K562 (cell line): ENCODE measurements around the gene CDC42EP2. TPM values are rescaled to one million over a fixed set of nuclear protein-coding genes. Genes with fewer than 3 reads are reported as not detected.

Source experiments
- CBX5 ChIP-seq: IDR thresholded peaks from 2 replicates; pipeline ENCODE4 v1.6.1; 2014; ENCODE audit warnings: low read depth, borderline replicate concordance
- ETV1 ChIP-seq: fragments of 450-650 bp; conservative IDR thresholded peaks from 2 replicates; pipeline ENCODE4 v1.6.1; 2016; ENCODE audit warnings: missing genetic modification characterization, control low read depth, low read depth, missing compliant biosample characterization
- HSF4 ChIP-seq: fragments of 250-450 bp; sonication (Bioruptor Pico); IDR thresholded peaks from 2 replicates; pipeline ENCODE4 v2.1.2; 2022; ENCODE audit warnings: mild to moderate bottlenecking, moderate library complexity, borderline replicate concordance
- KDM5B ChIP-seq: fragments of 200-600 bp; sonication (generic); IDR thresholded peaks from 2 replicates; pipeline ENCODE4 v1.6.1; 2012; ENCODE audit warnings: low read depth, mild to moderate bottlenecking, moderate library complexity, low read length, control low read depth, inconsistent platforms; ENCODE audit not compliant: insufficient replicate concordance
- KLF13 ChIP-seq: fragments of 450-650 bp; IDR thresholded peaks from 2 replicates; pipeline ENCODE4 v1.6.1; 2016; ENCODE audit warnings: missing genetic modification characterization, low read depth, mild to moderate bottlenecking, missing compliant biosample characterization, moderate library complexity, borderline replicate concordance
- SMAD2 ChIP-seq: fragments of 150-350 bp; IDR thresholded peaks from 2 replicates; pipeline ENCODE4 v1.6.1; 2014; ENCODE audit warnings: low read depth, mild to moderate bottlenecking, low read length
- SMARCA4 ChIP-seq: fragments of 450-650 bp; IDR thresholded peaks from 2 replicates; pipeline ENCODE4 v1.6.1; 2016
- ZNF583 ChIP-seq: fragments of 250-450 bp; sonication (Bioruptor Pico); IDR thresholded peaks from 2 replicates; pipeline ENCODE4 v1.4.0; 2020
- polyA plus RNA-seq, 8 experiments: library from polyadenylated mRNA; depleted of rRNA in 4 of 8; stranded (reverse) in 5 of 8; unstranded in 3 of 8; fragments of >200 nt; fragmentation: Nextera tagmentation in 2 of 8; fragmentation: Illumina TruSeq in 1 of 8; extraction: Ambion mirVana in 2 of 8; extraction: Trizol in 1 of 8; gene quantifications; 2 replicates each; pipeline versions ENCODE4 v1.2.1 to v1.2.3, GENCODE V29; 2011 to 2014; ENCODE audit warnings: inconsistent platforms in 1 of 8, missing spikeins in 1 of 8
- total RNA-seq, 7 experiments: library from RNA; depleted of rRNA in 6 of 7; stranded (reverse); fragments of >200 nt in 6 of 7; fragmentation: Illumina TruSeq in 2 of 7; extraction: Trizol in 2 of 7; gene quantifications; 2 replicates each; pipeline versions ENCODE4 v1.2.1 to v1.2.3, GENCODE V29; 2011 to 2021; ENCODE audit warnings: low replicate concordance in 1 of 7
- TF ChIP-seq, protein P1 (sequence below): fragments of 250-450 bp; sonication (Bioruptor Pico); IDR thresholded peaks from 2 replicates; pipeline ENCODE4 v1.5.1; 2021; ENCODE audit warnings: mild to moderate bottlenecking
- TF ChIP-seq, protein P2 (sequence below): fragments of 200-600 bp; sonication (generic); IDR thresholded peaks from one replicate; pipeline ENCODE4 v1.6.1; 2012; ENCODE audit warnings: mild to moderate bottlenecking, low read depth, low read length, inconsistent platforms
- TF ChIP-seq, protein P3 (sequence below): fragments of 450-650 bp; IDR thresholded peaks from 2 replicates; pipeline ENCODE4 v1.7.0; 2016; ENCODE audit warnings: borderline replicate concordance
- TF ChIP-seq, protein P4 (sequence below): fragments of 250-450 bp; sonication (Bioruptor Pico); IDR thresholded peaks from 2 replicates; pipeline ENCODE4 v1.4.0; 2020; ENCODE audit warnings: mild to moderate bottlenecking

The CDC42EP2 gene
- total and polyA plus RNA-seq, 9 of the 15 experiments (the other 6 are each of a cell fraction or from before 2014, with no cell fraction given) = 0.27 to 3.5 (median 0.83) TPM; not detected in 1

DNA sequence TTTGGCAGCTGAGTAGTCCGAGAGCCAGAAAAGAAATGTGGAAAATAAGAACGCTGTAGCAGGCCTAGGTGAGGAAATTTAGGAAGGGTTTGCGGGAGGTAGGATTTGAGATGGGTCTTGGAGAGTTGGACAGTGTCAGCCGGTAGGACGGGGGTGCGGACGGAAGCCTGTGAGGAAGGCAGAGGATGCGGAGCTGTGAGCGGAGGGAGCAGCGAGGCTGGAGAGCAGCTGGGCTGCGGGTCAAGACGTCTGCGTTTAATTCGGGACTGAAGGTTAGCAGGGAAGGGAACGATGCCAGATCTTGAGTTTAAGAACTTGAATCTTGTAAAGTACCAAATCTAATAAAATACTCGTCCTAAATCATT lies 39.2 kb downstream of the CDC42EP2 start (continued):
- TF ChIP-seq ETV1 (tag) (no peak), HSF4 (CRISPR knock-in tag) (no peak), SMAD2 (no peak), SMARCA4 (no peak), ZNF583 (no peak), KDM5B (no peak), CBX5 (no peak), KLF13 (tag) (no peak)
- TF ChIP-seq, protein P1, sequence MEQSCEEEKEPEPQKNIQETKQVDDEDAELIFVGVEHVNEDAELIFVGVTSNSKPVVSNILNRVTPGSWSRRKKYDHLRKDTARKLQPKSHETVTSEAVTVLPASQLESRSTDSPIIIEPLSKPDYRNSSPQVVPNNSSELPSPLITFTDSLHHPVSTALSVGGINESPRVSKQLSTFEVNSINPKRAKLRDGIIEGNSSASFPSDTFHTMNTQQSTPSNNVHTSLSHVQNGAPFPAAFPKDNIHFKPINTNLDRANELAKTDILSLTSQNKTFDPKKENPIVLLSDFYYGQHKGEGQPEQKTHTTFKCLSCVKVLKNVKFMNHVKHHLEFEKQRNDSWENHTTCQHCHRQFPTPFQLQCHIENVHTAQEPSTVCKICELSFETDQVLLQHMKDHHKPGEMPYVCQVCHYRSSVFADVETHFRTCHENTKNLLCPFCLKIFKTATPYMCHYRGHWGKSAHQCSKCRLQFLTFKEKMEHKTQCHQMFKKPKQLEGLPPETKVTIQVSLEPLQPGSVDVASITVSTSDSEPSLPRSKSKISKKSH (CRISPR knock-in tag) = no peak
- TF ChIP-seq, protein P2, sequence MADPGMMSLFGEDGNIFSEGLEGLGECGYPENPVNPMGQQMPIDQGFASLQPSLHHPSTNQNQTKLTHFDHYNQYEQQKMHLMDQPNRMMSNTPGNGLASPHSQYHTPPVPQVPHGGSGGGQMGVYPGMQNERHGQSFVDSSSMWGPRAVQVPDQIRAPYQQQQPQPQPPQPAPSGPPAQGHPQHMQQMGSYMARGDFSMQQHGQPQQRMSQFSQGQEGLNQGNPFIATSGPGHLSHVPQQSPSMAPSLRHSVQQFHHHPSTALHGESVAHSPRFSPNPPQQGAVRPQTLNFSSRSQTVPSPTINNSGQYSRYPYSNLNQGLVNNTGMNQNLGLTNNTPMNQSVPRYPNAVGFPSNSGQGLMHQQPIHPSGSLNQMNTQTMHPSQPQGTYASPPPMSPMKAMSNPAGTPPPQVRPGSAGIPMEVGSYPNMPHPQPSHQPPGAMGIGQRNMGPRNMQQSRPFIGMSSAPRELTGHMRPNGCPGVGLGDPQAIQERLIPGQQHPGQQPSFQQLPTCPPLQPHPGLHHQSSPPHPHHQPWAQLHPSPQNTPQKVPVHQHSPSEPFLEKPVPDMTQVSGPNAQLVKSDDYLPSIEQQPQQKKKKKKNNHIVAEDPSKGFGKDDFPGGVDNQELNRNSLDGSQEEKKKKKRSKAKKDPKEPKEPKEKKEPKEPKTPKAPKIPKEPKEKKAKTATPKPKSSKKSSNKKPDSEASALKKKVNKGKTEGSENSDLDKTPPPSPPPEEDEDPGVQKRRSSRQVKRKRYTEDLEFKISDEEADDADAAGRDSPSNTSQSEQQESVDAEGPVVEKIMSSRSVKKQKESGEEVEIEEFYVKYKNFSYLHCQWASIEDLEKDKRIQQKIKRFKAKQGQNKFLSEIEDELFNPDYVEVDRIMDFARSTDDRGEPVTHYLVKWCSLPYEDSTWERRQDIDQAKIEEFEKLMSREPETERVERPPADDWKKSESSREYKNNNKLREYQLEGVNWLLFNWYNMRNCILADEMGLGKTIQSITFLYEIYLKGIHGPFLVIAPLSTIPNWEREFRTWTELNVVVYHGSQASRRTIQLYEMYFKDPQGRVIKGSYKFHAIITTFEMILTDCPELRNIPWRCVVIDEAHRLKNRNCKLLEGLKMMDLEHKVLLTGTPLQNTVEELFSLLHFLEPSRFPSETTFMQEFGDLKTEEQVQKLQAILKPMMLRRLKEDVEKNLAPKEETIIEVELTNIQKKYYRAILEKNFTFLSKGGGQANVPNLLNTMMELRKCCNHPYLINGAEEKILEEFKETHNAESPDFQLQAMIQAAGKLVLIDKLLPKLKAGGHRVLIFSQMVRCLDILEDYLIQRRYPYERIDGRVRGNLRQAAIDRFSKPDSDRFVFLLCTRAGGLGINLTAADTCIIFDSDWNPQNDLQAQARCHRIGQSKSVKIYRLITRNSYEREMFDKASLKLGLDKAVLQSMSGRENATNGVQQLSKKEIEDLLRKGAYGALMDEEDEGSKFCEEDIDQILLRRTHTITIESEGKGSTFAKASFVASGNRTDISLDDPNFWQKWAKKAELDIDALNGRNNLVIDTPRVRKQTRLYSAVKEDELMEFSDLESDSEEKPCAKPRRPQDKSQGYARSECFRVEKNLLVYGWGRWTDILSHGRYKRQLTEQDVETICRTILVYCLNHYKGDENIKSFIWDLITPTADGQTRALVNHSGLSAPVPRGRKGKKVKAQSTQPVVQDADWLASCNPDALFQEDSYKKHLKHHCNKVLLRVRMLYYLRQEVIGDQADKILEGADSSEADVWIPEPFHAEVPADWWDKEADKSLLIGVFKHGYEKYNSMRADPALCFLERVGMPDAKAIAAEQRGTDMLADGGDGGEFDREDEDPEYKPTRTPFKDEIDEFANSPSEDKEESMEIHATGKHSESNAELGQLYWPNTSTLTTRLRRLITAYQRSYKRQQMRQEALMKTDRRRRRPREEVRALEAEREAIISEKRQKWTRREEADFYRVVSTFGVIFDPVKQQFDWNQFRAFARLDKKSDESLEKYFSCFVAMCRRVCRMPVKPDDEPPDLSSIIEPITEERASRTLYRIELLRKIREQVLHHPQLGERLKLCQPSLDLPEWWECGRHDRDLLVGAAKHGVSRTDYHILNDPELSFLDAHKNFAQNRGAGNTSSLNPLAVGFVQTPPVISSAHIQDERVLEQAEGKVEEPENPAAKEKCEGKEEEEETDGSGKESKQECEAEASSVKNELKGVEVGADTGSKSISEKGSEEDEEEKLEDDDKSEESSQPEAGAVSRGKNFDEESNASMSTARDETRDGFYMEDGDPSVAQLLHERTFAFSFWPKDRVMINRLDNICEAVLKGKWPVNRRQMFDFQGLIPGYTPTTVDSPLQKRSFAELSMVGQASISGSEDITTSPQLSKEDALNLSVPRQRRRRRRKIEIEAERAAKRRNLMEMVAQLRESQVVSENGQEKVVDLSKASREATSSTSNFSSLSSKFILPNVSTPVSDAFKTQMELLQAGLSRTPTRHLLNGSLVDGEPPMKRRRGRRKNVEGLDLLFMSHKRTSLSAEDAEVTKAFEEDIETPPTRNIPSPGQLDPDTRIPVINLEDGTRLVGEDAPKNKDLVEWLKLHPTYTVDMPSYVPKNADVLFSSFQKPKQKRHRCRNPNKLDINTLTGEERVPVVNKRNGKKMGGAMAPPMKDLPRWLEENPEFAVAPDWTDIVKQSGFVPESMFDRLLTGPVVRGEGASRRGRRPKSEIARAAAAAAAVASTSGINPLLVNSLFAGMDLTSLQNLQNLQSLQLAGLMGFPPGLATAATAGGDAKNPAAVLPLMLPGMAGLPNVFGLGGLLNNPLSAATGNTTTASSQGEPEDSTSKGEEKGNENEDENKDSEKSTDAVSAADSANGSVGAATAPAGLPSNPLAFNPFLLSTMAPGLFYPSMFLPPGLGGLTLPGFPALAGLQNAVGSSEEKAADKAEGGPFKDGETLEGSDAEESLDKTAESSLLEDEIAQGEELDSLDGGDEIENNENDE = no peak
- TF ChIP-seq, protein P3, sequence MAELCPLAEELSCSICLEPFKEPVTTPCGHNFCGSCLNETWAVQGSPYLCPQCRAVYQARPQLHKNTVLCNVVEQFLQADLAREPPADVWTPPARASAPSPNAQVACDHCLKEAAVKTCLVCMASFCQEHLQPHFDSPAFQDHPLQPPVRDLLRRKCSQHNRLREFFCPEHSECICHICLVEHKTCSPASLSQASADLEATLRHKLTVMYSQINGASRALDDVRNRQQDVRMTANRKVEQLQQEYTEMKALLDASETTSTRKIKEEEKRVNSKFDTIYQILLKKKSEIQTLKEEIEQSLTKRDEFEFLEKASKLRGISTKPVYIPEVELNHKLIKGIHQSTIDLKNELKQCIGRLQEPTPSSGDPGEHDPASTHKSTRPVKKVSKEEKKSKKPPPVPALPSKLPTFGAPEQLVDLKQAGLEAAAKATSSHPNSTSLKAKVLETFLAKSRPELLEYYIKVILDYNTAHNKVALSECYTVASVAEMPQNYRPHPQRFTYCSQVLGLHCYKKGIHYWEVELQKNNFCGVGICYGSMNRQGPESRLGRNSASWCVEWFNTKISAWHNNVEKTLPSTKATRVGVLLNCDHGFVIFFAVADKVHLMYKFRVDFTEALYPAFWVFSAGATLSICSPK = no peak
- TF ChIP-seq, protein P4, sequence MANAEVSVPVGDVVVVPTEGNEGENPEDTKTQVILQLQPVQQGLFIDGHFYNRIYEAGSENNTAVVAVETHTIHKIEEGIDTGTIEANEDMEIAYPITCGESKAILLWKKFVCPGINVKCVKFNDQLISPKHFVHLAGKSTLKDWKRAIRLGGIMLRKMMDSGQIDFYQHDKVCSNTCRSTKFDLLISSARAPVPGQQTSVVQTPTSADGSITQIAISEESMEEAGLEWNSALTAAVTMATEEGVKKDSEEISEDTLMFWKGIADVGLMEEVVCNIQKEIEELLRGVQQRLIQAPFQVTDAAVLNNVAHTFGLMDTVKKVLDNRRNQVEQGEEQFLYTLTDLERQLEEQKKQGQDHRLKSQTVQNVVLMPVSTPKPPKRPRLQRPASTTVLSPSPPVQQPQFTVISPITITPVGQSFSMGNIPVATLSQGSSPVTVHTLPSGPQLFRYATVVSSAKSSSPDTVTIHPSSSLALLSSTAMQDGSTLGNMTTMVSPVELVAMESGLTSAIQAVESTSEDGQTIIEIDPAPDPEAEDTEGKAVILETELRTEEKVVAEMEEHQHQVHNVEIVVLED (CRISPR knock-in tag) = no peak
